GM10266 (cell line): Measurements from ENCODE around the gene NUTM2B.
"Not testable (repeated sequence)": the region's sequence is repeated elsewhere in the genome, so short reads cannot be mapped to it uniquely, and the experiment has no call there.

ENCODE experiments used
- DNase-seq: peaks from one replicate; pipeline ENCODE4 v3.0.0; 2012; ENCODE audit errors: extremely low spot score

The NUTM2B gene

GRCh38 chr10:79726620-79727019 is 23.6 kb downstream of the NUTM2B start:
- DNase-seq: not testable (repeated sequence)

DNA sequence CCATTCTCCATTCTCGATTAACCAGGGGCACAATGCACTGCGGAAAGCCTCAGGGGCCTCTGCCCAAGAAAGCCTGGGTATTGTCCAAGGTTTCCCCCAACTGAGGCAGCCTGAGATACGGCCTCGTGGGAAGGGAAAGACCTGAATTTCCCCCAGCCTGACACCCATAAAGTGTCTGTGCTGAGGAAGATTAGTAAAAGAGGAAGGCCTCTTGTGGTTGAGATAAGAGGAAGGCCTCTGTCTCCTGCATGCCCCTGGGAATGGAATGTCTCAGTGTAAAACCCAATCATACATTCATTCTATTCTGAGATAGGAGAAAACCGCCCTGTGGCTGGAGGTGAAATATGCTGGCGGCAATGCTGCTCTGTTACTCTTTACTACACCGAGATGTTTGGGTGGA is 41.8 kb downstream of the NUTM2B start:
- DNase-seq: not testable (repeated sequence)

DNA sequence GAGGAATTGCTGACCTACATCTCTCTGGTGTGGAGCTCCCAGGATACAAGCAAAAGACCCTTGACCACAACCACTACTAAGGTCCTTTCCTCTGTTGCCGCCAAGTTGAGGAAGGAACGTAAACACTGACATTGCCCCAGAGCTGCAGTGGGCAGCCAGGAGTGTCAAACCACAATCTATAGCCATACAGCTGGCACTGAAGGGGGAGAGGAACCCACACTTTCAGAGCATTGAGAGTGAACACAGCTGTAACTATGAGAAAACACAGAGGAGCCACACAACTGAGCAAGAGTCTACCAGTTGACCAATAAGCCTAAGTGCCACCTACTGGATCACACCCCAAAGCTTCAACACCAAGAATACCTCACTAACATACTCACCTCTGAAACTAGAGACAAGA is 45.5 kb downstream of the NUTM2B start:
- not testable (repeated sequence) for DNase-seq

GRCh38 chr10:79753601-79754000 is 50.6 kb downstream of the NUTM2B start:
- not testable (repeated sequence) for DNase-seq

DNA sequence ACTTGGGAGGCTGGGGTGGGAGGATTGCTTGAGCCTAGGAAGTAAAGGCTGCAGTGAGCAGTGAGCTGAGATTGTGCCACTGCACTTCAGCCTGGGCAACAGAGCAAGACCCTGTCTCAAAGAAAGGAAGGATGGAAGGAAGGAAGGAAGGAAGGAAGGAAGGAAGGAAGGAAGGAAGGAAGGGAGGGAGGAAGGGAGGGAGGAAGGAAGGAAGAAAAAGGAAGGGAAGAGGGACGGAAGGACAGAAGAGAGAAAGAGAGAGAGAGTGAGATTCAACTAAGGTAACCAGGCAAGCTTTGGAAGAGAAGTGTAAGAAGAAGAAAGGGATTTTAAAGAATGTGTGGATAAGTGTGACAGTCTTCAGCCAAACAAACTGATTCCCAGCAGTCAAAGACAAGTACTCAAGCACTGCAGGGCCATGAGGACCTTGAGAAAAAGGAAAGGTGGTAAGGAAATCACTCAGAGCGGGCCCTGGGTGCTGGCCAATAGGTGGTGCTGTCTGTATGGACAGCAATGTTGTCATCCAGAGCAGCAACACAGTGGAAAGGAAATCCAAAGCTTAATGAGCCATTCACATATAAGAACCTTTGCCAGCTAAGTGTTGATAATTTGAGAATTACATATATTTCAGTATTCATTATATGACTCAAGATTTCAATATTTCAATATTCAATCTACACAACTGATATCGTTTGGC is 55.4 kb downstream of the NUTM2B start:
- peak; percentile 0 for DNase-seq
